Kasumi-1 (cell line): ENCODE results near the gene CHD9NB.
"Not testable (repeated sequence)": the region's sequence is repeated elsewhere in the genome, so short reads cannot be mapped to it uniquely, and the experiment has no call there.

ENCODE experiments used
- DNase-seq, 2 experiments: peaks; one replicate each; lab custom pipeline; 2025; lab: John Stamatoyannopoulos, UW

The CHD9NB gene

DNA sequence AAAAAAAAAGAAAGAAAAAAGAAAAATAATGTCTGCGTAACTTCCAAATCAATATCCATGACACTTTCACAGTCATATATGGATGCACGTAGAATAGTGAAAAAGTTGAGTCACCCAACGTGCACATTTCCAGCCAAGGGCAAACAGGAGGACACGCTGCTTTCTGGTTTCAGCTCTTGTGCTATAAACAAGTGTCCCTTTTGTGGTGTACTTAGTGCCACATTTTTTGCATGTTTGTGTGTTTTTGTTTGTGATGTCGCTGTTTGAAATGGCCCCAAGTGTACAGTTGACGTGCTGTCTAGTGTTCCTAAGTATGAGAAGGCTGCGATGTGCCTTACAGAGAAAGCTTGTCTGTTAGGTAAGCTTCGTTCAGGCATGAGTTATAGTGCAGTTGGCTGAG lies 5.0 kb upstream of the CHD9NB start:
- no peak for DNase-seq

DNA sequence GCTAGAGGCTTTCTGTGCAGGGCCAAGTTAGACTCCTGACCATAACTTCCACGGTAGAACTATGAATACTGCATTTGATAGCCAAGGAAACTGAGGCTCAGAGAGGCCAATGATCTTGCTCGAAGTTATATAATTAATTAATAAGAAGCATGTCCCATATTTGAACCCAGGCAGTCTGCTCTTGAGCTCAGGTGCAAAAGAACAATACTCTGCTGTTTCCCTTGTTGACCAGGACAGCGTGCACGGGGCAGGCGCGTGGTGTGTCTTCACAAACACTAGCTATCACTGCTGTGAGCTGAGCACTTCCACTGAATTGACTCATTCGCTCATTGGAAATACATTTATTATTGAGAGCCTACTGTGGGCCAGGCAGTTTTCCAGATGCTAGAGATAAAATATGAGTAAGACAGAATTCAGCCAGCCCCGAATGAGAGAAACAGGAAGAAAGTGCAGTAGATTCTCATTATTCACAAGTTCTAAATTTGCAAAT lies 3.7 kb upstream of the CHD9NB start:
- no peak for DNase-seq

DNA sequence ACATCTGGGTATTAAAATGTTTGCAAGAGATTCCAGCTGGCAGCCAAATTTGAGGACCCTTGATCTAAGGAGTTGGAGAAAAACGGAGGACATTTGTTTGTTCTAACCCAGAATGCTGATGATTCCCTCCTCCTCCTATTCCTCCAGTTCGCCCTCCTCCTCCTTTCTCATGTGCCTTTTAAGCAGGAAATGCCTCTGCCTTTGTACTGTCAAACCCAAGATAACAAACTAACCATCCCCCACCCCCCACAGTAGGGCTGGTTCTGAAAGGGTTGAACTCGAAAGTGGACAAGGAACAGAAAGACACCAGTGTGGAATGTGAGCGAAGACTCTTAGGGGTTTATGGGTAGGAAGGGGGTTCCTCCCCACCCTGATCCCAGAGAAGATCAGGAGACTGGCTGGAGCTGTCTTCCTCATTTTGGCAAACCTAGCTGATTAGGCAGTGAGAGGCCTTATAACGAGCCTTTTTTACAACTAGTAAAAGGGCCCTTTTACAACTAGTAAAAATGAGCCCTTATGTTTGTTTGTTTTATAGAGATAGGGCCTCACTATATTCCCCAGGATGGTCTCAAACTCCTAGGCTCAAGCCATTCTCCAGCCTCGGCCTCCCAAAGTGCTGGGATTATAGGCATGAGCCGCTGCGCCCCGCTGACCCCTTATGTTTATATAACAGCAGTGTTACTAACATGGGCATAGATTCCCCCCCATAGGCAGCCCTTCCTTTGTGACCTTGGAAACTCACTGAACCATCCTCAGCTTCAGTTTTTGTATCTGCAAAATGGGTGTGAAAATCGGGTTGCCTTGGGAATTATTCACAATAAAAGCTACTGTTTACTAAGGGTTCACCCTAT lies 3.1 kb upstream of the CHD9NB start:
- DNase-seq = peak; percentile 48 to 74

DNA sequence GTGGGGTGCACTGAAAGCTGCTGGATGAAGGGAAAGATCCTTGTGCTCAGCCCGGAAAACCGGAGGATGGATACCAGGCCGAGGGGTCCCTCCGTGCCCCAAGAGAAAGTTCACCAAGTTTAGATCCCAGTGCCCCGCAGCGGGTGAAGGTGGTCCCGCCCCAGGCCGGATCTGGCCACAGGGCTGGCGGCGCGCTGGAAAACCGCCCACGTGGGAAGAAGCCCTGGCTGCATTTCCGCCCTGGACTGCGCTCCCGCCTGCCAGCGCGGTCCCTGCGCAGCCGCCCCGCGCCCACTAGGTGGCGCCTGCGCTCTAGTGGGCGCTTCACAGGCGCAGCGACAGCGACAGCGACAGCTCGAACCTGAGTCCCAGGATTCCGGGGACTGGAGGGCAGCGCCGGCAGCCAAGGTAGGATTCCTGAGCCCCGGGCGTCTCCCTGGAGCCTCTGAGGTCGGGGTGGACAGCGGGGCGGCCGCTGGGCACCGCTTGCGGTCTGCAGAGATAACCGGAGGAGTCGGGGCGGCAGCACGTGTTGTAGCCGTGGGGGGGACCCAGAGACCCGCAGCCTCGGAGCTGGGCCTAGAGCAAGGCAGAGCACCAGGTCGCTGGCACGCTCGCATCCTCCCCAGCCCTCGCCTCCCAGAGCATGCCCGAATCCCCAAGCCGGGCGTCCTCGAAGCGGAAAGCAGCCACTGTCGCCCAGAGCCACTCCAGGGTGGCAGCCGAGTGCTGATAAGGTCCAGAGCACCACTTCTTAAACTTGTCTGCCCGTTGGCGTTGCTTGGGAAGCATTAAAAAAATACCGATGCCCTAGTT lies 2.2 kb upstream of the CHD9NB start, which contains the start of gene CHD9:
Gene CHD9 (plus strand): TSS at position 322 of the 816 bp plus-strand sequence. CDS start 101,099 bp downstream, outside the sequence.
- peak; percentile 79 to 83 for DNase-seq

DNA sequence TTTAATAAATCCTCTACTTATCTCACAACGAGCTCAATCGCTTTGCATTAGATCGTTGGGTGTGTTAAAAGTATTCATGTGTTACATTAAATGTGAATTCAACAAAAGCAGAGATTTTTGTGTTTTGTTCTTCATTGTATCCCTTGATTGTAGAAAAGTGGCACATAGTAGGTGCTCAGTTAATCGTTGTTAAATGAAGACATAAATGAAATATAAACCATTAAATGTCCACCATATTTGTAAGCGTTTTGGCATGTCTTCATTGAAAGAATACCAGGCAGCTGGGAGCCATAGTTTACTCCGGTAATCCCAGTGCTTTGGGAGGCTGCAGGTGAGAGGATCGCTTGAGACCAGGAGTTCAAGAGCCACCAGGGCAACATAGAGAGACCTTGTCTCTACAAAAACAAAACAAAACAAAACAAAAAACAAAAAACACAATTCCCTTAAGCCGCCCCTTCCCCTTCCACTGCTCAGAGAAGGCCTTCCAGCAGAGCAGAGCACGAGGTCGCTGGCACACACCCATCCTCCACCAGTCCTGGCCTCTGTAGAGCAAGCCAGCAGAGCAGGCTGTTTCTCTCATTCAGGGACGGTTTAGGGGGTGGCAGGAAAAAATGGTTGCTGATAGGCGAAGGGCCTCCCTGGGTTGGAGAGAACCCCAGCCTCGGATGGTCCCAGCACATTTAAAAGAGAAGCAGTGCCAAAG lies 1.4 kb upstream of the CHD9NB start:
- peak; percentile 39 to 67 for DNase-seq

DNA sequence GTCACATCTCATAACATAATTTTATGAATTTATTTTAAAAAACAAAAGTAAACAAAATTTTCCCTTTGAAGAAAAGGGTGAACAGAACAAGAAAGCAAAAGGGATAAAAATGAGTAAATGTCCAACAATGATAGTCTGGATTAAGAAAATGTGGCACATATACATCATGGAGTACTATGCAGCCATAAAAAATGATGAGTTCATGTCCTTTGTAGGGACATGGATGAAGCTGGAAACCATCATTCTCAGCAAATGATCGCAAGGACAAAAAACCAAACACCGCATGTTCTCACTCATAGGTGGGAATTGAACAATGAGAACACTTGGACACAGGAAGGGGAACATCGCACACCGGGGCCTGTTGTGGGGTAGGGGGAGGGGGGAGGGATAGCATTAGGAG lies 1.4 kb downstream of the CHD9NB start:
- DNase-seq = not testable (repeated sequence)

DNA sequence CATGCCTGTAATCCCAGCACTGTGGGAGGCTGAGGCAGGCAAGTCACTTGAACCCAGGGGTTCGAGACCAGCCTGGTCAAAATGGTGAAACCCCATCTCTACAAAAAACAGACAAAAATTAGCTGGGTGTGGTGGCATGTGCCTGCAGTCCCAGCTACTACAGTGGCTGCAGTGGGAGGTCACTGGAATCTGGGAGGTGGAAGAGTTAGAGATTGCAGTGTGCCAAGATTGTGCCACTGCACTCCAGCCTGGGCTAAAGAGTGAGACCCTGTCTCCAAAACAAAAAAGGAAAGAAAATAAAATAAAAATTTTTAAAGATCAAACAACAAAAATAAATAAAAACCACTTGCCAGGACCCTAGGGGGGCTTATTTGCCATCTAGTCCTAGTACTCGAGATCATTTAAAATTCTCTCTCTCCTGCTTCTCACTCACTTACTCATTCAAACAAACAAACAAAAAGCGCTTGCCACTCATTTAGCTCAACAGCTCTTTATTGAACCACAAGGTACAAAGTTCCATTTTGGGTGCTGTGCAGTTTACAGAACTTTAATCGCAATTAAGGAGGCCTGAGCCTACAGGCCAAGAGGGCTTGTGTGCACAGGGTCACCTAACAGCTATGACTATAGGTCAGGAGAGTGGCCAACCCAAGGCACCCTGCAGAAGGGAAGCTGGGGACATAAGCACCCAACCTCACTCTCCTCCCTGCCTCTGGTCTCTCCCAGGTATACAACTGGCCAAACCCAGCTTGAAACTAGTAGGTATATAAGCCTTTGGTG lies 4.4 kb downstream of the CHD9NB start:
- no peak for DNase-seq

DNA sequence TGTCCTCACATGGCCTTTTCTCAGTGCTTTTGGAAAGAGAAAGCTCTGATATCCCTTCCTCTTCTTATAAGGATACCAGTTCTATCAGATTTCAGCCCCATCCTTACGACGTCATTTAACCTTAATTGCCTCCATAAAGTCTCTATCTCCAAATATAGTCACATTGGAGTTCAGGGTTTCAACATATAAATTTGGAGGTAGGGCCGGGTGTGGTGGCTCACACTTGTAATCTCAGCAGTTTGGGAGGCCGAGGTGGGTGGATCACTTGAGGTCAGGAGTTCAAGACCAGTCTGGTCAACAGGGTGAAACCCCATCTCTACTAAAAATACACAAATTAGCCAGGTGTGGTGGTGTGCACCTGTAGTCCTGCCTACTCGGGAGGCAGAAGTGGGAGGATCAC lies 5.2 kb downstream of the CHD9NB start:
- not testable (repeated sequence) for DNase-seq

DNA sequence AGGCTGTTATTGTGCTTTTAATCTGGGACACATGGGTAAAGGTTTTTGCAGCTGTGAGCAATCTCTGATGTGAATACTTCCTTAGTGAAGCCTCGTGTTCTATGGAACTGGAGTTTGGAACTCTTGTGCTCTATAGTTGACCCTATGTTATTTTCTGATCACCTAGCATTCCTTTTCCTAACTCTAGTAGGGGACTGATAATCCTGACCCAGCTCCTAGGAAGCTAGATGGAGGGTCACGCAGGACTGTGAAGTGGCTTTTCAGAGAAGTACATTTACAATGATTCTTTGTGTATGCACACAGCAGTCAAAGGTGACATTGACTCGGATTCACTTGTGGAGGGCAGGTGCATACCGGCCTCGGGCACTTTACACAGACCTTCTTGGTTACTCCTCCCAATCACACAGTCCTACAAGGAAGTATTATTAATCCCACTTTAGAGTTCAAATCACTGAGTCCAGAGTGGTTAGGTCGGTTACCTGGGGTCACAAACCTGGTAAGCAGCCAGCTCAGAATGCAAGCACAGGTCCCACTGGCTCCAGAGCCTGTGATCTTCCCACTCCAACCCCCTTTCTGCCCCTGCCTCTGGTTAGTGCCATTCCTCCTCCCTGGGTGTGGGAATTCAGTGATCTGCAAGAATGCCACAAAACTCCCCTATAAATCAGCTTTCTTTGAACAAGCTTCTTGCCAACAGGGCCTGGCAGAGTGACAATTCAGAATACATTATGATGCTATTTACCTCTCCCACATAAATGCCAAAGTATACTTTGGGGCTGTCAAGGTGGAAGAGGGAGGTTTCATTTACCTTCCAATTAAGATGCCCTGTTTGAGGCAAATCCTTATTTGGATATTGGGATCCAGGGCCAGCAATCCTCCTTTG lies 7.1 kb downstream of the CHD9NB start:
- no peak for DNase-seq

DNA sequence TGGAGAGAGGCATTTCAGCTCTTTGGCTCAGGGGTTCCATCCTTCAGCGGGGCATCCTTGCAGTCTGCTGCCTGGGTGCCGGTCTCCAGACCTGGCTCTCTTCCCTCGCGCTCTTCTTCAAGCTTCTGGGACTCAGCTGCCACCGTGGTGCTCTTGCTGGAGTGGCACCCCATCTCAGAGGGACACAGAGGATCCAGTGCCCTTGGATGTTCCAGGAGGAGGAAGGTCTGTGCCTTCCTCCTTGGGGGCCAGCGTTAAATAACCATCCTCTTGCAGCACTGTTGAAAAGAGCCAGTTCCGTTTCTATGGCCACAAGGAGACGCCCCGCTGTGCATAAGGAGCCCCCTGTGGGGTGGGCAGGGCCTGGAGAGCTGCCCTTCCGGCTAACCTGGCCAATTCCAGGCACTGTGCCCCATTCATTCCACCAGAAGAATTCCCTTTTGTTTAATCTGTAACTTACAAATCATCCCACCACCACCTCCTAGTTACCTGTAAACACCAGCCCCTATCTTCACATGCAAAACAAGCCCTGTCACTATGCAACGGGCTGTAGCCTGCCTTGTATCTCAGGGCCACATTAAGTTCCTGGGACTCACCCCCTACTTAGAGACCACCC lies 8.6 kb downstream of the CHD9NB start:
- DNase-seq = no peak

DNA sequence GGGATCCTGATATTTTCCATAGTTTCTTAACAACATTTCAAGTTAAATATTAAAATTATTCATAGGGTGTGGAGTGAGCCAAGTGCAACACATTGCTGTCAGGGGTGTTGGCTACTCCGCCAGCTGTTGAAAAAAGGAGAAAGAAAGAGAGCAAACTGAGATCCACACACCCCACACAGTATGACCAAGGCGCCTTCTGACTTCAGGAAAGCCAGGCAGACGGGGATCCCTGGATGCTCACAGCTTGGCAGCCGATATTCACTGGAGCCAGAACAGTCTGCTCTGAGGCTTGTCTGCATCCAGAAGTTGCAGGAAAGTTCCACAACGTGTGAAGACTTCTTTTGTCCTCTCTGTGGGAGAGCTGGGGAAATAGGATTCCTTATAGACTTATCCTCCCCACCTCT lies 9.3 kb downstream of the CHD9NB start:
- no peak for DNase-seq

DNA sequence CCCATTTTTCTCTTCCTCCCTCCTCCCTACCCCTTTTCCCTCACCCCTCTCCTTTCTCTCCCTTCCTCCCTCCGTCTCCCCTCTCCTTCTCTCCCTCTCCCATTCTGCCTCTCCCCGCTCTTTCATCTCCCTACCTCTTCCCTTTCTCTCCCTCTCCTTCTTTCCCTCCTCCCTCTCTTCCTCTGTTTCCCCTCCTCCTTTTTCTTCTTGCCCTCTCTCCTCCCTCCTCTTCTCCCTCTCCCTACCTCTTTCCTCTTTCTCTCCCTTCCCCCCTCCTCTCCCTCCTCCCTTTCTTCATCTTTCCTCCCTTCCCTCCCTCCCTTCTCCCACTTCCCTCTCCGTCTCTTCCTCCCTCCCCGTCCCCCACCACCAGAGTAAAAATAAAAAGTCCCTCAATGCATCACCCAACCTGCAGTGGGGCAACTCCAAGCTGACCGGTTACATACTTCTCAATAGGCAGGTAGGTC lies 10.4 kb downstream of the CHD9NB start:
- DNase-seq = no peak

DNA sequence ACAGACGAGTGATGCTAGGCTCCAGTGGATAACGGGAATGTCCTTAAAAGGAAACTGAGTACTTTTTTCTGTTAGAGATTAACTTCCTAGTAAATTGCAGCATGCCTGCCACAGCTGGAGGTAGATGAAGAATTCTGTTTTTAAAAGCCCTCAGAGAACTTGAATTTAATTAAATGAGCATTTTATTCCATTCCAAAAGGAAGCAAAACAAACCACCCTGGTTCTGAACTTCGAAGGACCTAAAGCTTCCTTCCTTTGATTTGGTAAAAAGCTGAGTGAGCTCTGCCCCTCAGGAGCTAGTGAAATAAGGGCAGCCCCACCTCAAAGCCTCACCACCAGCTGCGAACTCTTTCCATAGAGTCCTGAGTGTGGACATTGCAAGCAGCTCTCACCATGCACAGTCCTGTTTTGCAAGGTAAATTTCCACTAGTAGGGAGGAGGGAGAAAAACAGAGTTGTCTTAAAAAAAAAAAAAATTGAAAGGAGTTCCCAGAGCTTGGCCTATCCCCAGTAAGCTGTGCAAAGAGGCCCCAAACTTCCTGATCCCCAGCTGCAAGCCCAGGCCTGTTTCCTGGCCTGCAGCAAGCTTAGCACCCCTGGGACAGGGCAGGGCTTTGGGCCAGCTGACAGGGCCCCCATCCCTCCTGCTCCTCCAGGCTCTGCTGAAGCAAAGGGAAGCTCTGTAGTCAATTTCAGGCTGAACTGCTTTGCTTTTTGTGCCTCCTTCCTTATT lies 11.2 kb downstream of the CHD9NB start:
- DNase-seq = peak; percentile 93

DNA sequence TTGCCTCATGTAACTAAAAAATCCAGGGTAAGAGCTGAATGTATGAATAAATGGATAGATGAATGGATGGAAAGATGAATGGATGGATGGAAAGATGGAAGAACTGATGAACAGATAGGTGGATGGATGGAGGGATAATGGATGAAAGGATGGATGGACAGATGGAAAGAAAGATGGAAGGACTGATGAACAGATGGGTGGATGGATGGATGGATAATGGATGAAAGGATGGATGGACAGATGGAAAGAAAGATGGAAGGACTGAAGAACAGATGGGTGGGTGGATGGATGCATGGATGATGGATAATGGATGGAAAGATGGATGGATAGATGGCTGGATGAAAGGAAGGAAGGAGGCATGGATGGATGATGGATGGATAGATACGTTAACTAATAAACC lies 11.9 kb downstream of the CHD9NB start:
- DNase-seq = no peak

DNA sequence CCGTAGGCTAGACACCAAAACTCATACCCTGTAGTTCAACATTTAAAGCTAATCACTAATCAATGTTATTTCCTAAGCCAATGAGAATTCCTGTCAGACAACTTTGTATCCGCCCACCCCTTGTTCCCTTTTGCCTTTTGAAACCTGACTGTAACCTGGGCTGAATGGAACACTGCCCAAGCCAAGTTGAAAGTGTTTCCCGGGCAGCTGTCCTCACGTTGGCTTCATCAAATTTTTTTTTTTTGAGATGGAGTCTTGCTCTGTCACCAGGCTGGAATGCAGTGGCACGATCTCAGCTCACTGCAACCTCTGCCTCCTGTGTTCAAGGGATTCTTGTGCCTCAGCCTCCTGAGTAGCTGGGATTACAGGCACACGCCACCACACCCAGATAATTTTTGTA lies 16.0 kb downstream of the CHD9NB start:
- not testable (repeated sequence) for DNase-seq

DNA sequence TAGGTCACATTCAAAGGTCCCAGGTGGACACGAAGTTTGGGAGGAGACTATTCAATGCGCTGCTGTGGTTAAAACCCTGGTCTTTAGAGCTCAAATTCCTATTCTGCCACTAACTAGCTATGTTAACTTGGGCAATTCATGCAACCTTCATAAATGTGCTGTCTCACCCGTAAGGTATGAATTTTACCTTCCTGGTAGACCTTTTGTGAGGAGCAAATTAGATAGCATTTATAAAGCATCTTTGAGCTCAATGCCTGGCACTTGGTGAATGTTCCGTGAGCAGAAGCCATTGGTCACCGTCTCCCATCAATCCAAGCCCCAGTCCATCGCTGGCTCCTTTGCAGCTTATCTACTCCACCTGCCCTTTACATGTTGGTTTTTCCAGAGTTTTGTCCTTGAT lies 16.6 kb downstream of the CHD9NB start:
- DNase-seq = no peak

DNA sequence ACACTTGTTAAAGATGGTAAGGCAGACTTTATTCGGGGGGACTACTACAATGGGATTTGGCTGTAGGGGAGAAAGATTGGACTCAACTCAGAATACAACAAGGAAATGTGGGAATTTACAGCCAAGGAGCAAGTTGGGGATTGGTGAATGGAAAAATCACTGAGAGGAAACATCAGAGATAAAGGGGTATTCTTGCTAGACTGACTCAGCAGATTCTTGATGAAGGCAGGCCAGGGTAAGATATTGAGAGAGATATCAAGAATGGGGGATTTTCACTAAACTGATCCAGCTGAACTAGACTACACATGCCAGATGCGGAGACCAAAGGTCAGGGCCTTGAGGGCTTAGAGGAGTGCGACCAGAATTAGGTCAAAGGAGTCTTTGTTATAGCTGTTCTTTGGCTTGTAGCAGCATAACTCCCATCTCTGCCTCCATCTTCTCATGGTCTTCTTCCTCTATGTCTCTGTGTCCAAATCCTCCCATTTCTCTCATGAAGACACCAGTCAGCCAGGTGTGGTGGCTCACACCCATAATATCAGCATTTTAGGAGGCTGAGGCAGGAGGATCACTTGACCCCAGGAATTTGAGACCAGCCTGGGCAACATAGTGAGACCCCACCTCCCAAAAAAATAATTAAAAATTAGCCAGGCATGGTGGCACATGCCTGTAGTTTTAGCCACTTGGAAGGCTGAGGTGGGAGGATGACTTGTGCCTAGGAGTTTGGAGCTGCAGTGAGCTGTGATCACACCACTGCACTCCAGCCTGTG lies 17.3 kb downstream of the CHD9NB start:
- DNase-seq = no peak

DNA sequence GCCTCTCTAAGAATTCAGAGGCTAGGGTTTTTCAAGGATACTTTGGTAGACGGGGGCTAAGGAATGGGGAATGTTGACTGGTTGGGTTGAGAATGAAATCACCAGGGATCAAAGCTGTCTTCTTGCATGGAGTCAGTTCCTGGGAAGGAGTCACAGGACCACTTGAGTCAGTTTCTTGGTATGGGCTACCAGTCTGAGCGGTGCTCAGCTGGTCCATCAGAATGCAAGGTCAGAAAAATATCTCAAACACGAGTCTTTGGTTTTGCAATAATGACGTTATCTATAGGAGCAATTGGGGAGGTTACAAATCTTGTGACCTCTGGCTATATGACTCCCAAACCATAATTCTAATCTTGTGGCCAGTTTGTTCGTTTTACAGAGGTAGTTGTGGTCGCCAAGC lies 18.4 kb downstream of the CHD9NB start:
- no peak for DNase-seq
